HepG2 (cell line): ENCODE measurements around the gene HERC6. TPM values are rescaled to one million over a fixed set of nuclear protein-coding genes. Genes with fewer than 3 reads are reported as not detected.

ENCODE experiments used
- ATAC-seq: fragments of 200-7000 bp; cut with Tn5 transposase; 3 replicates; pipeline ENCODE4 v1.9.1; 2020; ENCODE audit warnings: mild to moderate bottlenecking, moderate library complexity
- BruUV-seq: library from RNA; stranded (reverse); fragments of 400-500 nt; replicated peaks from 2 replicates; lab custom pipeline; 2021; lab: Mats Ljungman, UMichigan
- CTCF ChIA-PET: fragments of 300-600 bp; formaldehyde crosslinking; extraction: SDS; loops from one replicate; lab custom pipeline; 2021; ENCODE audit warnings: low total read pairs, inconsistent platforms, low intra/inter-chr PET ratio; lab: Yijun Ruan, JAX
- POLR2A ChIA-PET: fragments of 350-600 bp; sonication (Branson Sonifier 250); formaldehyde crosslinking; loops from one replicate; lab custom pipeline; 2020; ENCODE audit warnings: antibody characterized with exemption, inconsistent platforms; lab: Yijun Ruan, JAX
- DNase-seq: peaks from one replicate; pipeline ENCODE4 v3.0.0-alpha.2; 2015; ENCODE audit warnings: low spot score
- FAIRE-seq: peaks from 3 replicates; lab custom pipeline; 2011; peaks lifted over from hg19 to GRCh38; lab: Jason Lieb, UNC
- H2AFZ ChIP-seq: one replicate; pipeline ENCODE4 v1.6.1; 2011; ENCODE audit warnings: low read length, inconsistent platforms
- H3K27ac ChIP-seq: fragments of 300-600 bp; 3 replicates; pipeline ENCODE4 v1.8.0; 2011; ENCODE audit warnings: mixed run types, mild to moderate bottlenecking, mixed read lengths, low read length, inconsistent platforms; ENCODE audit not compliant: insufficient read depth; ENCODE audit errors: extremely low read length
- H3K27me3 ChIP-seq, 2 experiments: fragments of 200-600 bp in 1 of 2; 2 replicates in 1 of 2; 3 replicates in 1 of 2; pipeline versions ENCODE4 v1.6.0 to v1.8.0; 2011; ENCODE audit warnings: low read length in 2 of 2, mild to moderate bottlenecking in 2 of 2, moderate library complexity in 2 of 2, inconsistent platforms in 1 of 2; ENCODE audit not compliant: insufficient read depth in 2 of 2, control insufficient read depth in 1 of 2
- H3K36me3 ChIP-seq, 2 experiments: fragments of 200-600 bp in 1 of 2; replicated peaks in 1 of 2; 2 replicates in 1 of 2; 3 replicates in 1 of 2; pipeline versions ENCODE4 v1.5.1 to v1.8.0; 2011; ENCODE audit warnings: low read length in 2 of 2, inconsistent platforms in 1 of 2; ENCODE audit not compliant: insufficient read depth in 2 of 2, control insufficient read depth in 1 of 2
- H3K4me1 ChIP-seq: 2 replicates; pipeline ENCODE4 v1.5.1; 2012; ENCODE audit warnings: low read length, inconsistent platforms; ENCODE audit not compliant: insufficient read depth
- H3K4me2 ChIP-seq: 2 replicates; pipeline ENCODE4 v1.6.0; 2011; ENCODE audit warnings: low read depth, low read length, inconsistent platforms
- H3K4me3 ChIP-seq, 3 experiments: fragments of 200-600 bp in 1 of 3; sonication (generic), shearing (Covaris generic) in 1 of 3; replicated peaks in 1 of 3; 2 replicates each; pipeline ENCODE4 v1.5.1; 2011 to 2016; ENCODE audit warnings: low read length in 3 of 3, inconsistent platforms in 2 of 3, low read depth in 2 of 3, mild to moderate bottlenecking in 2 of 3, control low read depth in 1 of 3, mixed read lengths in 1 of 3; ENCODE audit not compliant: insufficient read depth in 1 of 3
- H3K79me2 ChIP-seq: one replicate; pipeline ENCODE4 v1.6.1; 2011; ENCODE audit warnings: low read length, inconsistent platforms; ENCODE audit not compliant: insufficient read depth
- H3K9ac ChIP-seq: 2 replicates; pipeline ENCODE4 v1.6.0; 2011; ENCODE audit warnings: mild to moderate bottlenecking, low read depth, low read length, inconsistent platforms; ENCODE audit not compliant: insufficient read depth
- H3K9me3 ChIP-seq: 2 replicates; pipeline ENCODE4 v1.5.1; 2012; ENCODE audit warnings: mild to moderate bottlenecking, low read length
- H4K20me1 ChIP-seq: 2 replicates; pipeline ENCODE4 v1.6.0; 2011; ENCODE audit warnings: inconsistent platforms, mild to moderate bottlenecking, low read length, moderate library complexity; ENCODE audit not compliant: insufficient read depth
- BCL3 ChIP-seq: sonication (generic); formaldehyde crosslinking; IDR thresholded peaks from 2 replicates; pipeline ENCODE4 v1.5.1; 2020; ENCODE audit warnings: mild to moderate bottlenecking, missing genetic modification reagents, moderate library complexity
- BRD4 ChIP-seq: sonication (generic); formaldehyde crosslinking; IDR thresholded peaks from 2 replicates; pipeline ENCODE4 v1.4.0; 2020; ENCODE audit warnings: missing genetic modification reagents
- CBFB ChIP-seq: sonication (generic); formaldehyde crosslinking; IDR thresholded peaks from 2 replicates; pipeline ENCODE4 v1.4.0; 2020; ENCODE audit warnings: missing genetic modification reagents
- FOXA3 ChIP-seq: IDR thresholded peaks from 2 replicates; pipeline ENCODE4 v1.6.1; 2016; ENCODE audit warnings: missing genetic modification reagents, missing compliant biosample characterization
- HMG20B ChIP-seq: conservative IDR thresholded peaks from 2 replicates; pipeline ENCODE4 v1.6.1; 2016; ENCODE audit warnings: missing genetic modification reagents, missing compliant biosample characterization
- YEATS4 ChIP-seq: sonication (generic); formaldehyde crosslinking; IDR thresholded peaks from 2 replicates; pipeline ENCODE4 v1.4.0; 2020; ENCODE audit warnings: missing genetic modification reagents, borderline replicate concordance
- ZNF101 ChIP-seq: sonication (generic); formaldehyde crosslinking; IDR thresholded peaks from 2 replicates; pipeline ENCODE4 v1.4.0; 2020; ENCODE audit warnings: mild to moderate bottlenecking, low read depth, missing genetic modification reagents, borderline replicate concordance
- ZNF160 ChIP-seq: sonication (generic); formaldehyde crosslinking; IDR thresholded peaks from 2 replicates; pipeline ENCODE4 v1.8.0; 2022; ENCODE audit warnings: mild to moderate bottlenecking, inconsistent platforms, missing genetic modification reagents
- ZNF282 ChIP-seq: fragments of 450-650 bp; IDR thresholded peaks from 2 replicates; pipeline ENCODE4 v1.6.1; 2018; ENCODE audit not compliant: partially characterized antibody
- ZNF792 ChIP-seq: IDR thresholded peaks from 2 replicates; pipeline ENCODE4 v1.6.1; 2016
- ZSCAN30 ChIP-seq: sonication (generic); formaldehyde crosslinking; IDR thresholded peaks from 2 replicates; pipeline ENCODE4 v1.5.0; 2020; ENCODE audit warnings: mild to moderate bottlenecking, missing genetic modification reagents
- in situ Hi-C: cut with HindIII; loops from 2 replicates; pipeline ENCODE4 v1.10.0; 2017; ENCODE audit warnings: low pct_unique_long_range_greater_than_20kb; ENCODE audit not compliant: extremely low pct_ligation_motif_present
- intact Hi-C: fragments of 100-400 bp; cut with micrococcal nuclease; formaldehyde crosslinking; loops from one replicate; pipeline ENCODE4 v1.10.0; 2022; ENCODE audit not compliant: unreplicated experiment
- polyA plus RNA-seq, 8 experiments: library from polyadenylated mRNA; depleted of rRNA in 3 of 8; stranded (reverse) in 7 of 8; unstranded in 1 of 8; fragments of >200 nt; fragmentation: Illumina TruSeq in 4 of 8; extraction: Trizol in 4 of 8; gene quantifications; 2 replicates each; pipeline versions ENCODE4 v1.2.1 to v1.2.3, GENCODE V29; 2011 to 2016; ENCODE audit warnings: low read depth in 4 of 8, missing spikeins in 1 of 8, mixed read lengths in 1 of 8; ENCODE audit not compliant: insufficient read depth in 1 of 8
- total RNA-seq, 5 experiments: library from RNA; depleted of rRNA; stranded (reverse); fragments of >200 nt; fragmentation: Illumina TruSeq; extraction: Trizol; gene quantifications; 2 replicates each; pipeline ENCODE4 v1.2.3, GENCODE V29; 2016; ENCODE audit warnings: low read depth in 1 of 5

Gene HERC6
- total and polyA plus RNA-seq, 2 of the 13 experiments (the other 11 are each of a cell fraction or from before 2014, with no cell fraction given): 0.50 to 2.0 TPM

GRCh38 chr4:88353324-88353723 lies 25.3 kb upstream of the HERC6 start:
- no peak for TF ChIP-seq ZNF792 (CRISPR knock-in tag)
- no peak for TF ChIP-seq ZSCAN30 (CRISPR knock-in tag)
- no peak for TF ChIP-seq BCL3 (CRISPR knock-in tag)
- no peak for TF ChIP-seq FOXA3
- TF ChIP-seq YEATS4: no peak
- TF ChIP-seq BRD4 (CRISPR knock-in tag): no peak
- TF ChIP-seq HMG20B (CRISPR knock-in tag): no peak
- no peak for TF ChIP-seq CBFB (CRISPR knock-in tag)
- no peak for TF ChIP-seq ZNF160 (CRISPR knock-in tag)
- TF ChIP-seq ZNF101: no peak
- TF ChIP-seq ZNF282: no peak
- intact Hi-C loops (no loop called here), in situ Hi-C loops (no loop called here)
- H2AFZ ChIP-seq: no peak overlapping the region
- H3K9me3 ChIP-seq: 0 out of 2 replicates have a peak, but pooled peaks cover 5% of the 10 kb centered on the region
- H3K27ac ChIP-seq: no peak overlapping the region
- ATAC-seq (no peak), FAIRE-seq (no peak), DNase-seq (no peak)
- H3K4me2 ChIP-seq: no peak overlapping the region
- H3K27me3 ChIP-seq: 0 out of 5 replicates have a peak, but pooled peaks cover 0 to 3% of the 10 kb centered on the region in 2 experiments
- ChIA-PET POLR2A (no interaction called here), CTCF (no interaction called here)
- no peaks in the 10 kb centered on the region for H4K20me1 ChIP-seq
- BruUV-seq: no TSS peak
- H3K36me3 ChIP-seq: no peaks in the 10 kb centered on the region
- H3K79me2 ChIP-seq: no peaks in the 10 kb centered on the region
- H3K4me3 ChIP-seq: no peak overlapping the region
- H3K4me1 ChIP-seq: no peaks in the 10 kb centered on the region
- H3K9ac ChIP-seq: no peak overlapping the region
